Activated CD8-positive, alpha-beta T cell treated with anti-CD3 and anti-CD28 coated beads for 36 hours (primary cell): ENCODE results near the gene PRKCSH. TPM values are rescaled to one million over a fixed set of nuclear protein-coding genes. Genes with fewer than 3 reads are reported as not detected.
"Not testable (repeated sequence)": the region's sequence is repeated elsewhere in the genome, so short reads cannot be mapped to it uniquely, and the experiment has no call there.

Source experiments
- ATAC-seq: fragments of 200-7000 bp; cut with Tn5 transposase; one replicate; pipeline ENCODE4 v1.10.0; 2021; ENCODE audit warnings: mild to moderate bottlenecking, moderate library complexity
- CTCF ChIA-PET: fragments of 350-600 bp; sonication (Branson Sonifier 250); formaldehyde crosslinking; loops from one replicate; lab custom pipeline; 2021; ENCODE audit warnings: antibody characterized with exemption; lab: Charles Lee
- POLR2A ChIA-PET: fragments of 350-600 bp; sonication (Branson Sonifier 250); formaldehyde crosslinking; loops from one replicate; lab custom pipeline; 2021; ENCODE audit warnings: antibody characterized with exemption; lab: Charles Lee
- DNase-seq: peaks from one replicate; pipeline ENCODE4 v3.0.0-alpha.2; 2020
- H3K27ac Mint-ChIP-seq: one replicate; pipeline ENCODE4 v1.8.0; 2021; ENCODE audit warnings: mild to moderate bottlenecking, mixed read lengths
- H3K27me3 Mint-ChIP-seq: one replicate; pipeline ENCODE4 v1.8.0; 2021; ENCODE audit warnings: mixed read lengths
- H3K36me3 Mint-ChIP-seq: one replicate; pipeline ENCODE4 v1.8.0; 2021; ENCODE audit warnings: low read depth, mixed read lengths
- H3K4me1 Mint-ChIP-seq: one replicate; pipeline ENCODE4 v1.8.0; 2021; ENCODE audit warnings: low read depth, mixed read lengths
- H3K4me3 Mint-ChIP-seq: one replicate; pipeline ENCODE4 v1.8.0; 2021; ENCODE audit warnings: mild to moderate bottlenecking, moderate library complexity, mixed read lengths
- H3K9me3 Mint-ChIP-seq: one replicate; pipeline ENCODE4 v1.8.0; 2021; ENCODE audit warnings: mixed read lengths
- CTCF ChIP-seq: fragments of 200-600 bp; IDR thresholded peaks from one replicate; pipeline ENCODE4 v1.8.0; 2022; ENCODE audit warnings: antibody characterized with exemption, mild to moderate bottlenecking
- intact Hi-C: fragments of 100-400 bp; cut with micrococcal nuclease; formaldehyde crosslinking; loops from one replicate; pipeline ENCODE4 v1.10.0; 2022
- total RNA-seq, 2 experiments: library from RNA; stranded (reverse); gene quantifications; one replicate each; pipeline ENCODE4 v1.2.3, GENCODE V29; 2021

PRKCSH gene
- total RNA-seq, 2 experiments from 2014 or later = 207 to 211 TPM

GRCh38 chr19:11425719-11426457, 9.5 kb upstream of the PRKCSH start:
- H3K9me3 Mint-ChIP-seq = no peaks in the 10 kb centered on the region
- ATAC-seq (no peak), DNase-seq (peak; percentile 24)
- H3K4me3 Mint-ChIP-seq = no peak overlapping the region
- H3K27me3 Mint-ChIP-seq = peaks cover 31% of the 10 kb centered on the region
- no peaks in the 10 kb centered on the region for H3K36me3 Mint-ChIP-seq
- no peak for TF ChIP-seq CTCF
- CTCF ChIA-PET = interaction anchor here (1.0 kb wide), 1 partner anchor 10 kb away, joined by 3 read pairs; the partner anchor contains the start of gene PRKCSH
- H3K27ac Mint-ChIP-seq = no peak overlapping the region
- H3K4me1 Mint-ChIP-seq = peaks cover 25% of the 10 kb centered on the region
- intact Hi-C loops = no loop called here
- POLR2A ChIA-PET = interaction anchor here (0.8 kb wide), 1 partner anchor 19 kb away, joined by 3 read pairs; no protein-coding TSS in a partner anchor

GRCh38 chr19:11426656-11427055, 8.8 kb upstream of the PRKCSH start:
- peaks cover 17% of the 10 kb centered on the region for H3K4me1 Mint-ChIP-seq
- CTCF ChIA-PET = interaction anchor here (1.0 kb wide), 1 partner anchor 9 kb away, joined by 3 read pairs; the partner anchor contains the start of gene PRKCSH

GRCh38 chr19:11433526-11433925, 1.9 kb upstream of the PRKCSH start:
- ATAC-seq, DNase-seq, intact Hi-C loops, H3K4me3 Mint-ChIP-seq, H3K27ac Mint-ChIP-seq, H3K9me3 Mint-ChIP-seq, H3K27me3 Mint-ChIP-seq: not testable (repeated sequence)
- POLR2A ChIA-PET = interaction anchor here (1.6 kb wide), 1 partner anchor 49 kb away, joined by 4 read pairs; no protein-coding TSS in a partner anchor
- peaks cover 18% of the 10 kb centered on the region for H3K4me1 Mint-ChIP-seq
- CTCF ChIA-PET = interaction anchor here (1.4 to 3.8 kb wide), 2 partner anchors 52 to 53 kb away, joined by 3 to 17 read pairs; no protein-coding TSS in a partner anchor
- H3K36me3 Mint-ChIP-seq = peaks cover 21% of the 10 kb centered on the region

More at GRCh38 chr19:11426656-11427055, 8.8 kb upstream of the PRKCSH start:
- no peaks in the 10 kb centered on the region for H3K9me3 Mint-ChIP-seq
- intact Hi-C loops = no loop called here
- ATAC-seq (no peak), DNase-seq (no peak)
- POLR2A ChIA-PET = interaction anchor here (0.8 kb wide), 1 partner anchor 20 kb away, joined by 3 read pairs; no protein-coding TSS in a partner anchor
- peaks cover 24% of the 10 kb centered on the region for H3K27me3 Mint-ChIP-seq
- no peak for TF ChIP-seq CTCF
- no peak overlapping the region for H3K27ac Mint-ChIP-seq
- no peaks in the 10 kb centered on the region for H3K36me3 Mint-ChIP-seq
- no peak overlapping the region for H3K4me3 Mint-ChIP-seq

GRCh38 chr19:11434703-11435056, 755 bp upstream of the PRKCSH start:
- H3K27ac Mint-ChIP-seq = peak overlapping the region; percentile 97
- CTCF ChIA-PET = interaction anchor here (1.0 to 3.8 kb wide), 7 partner anchors 11 to 88 kb away, joined by 3 to 17 read pairs (median 7); partner anchors contain the start of genes CCDC159 and TMEM205
- intact Hi-C loops = no loop called here
- POLR2A ChIA-PET = interaction anchor here (1.2 to 3.0 kb wide), 4 partner anchors 12 to 60 kb away, joined by 4 to 8 read pairs (median 4); partner anchors contain the start of gene SWSAP1
- peaks cover 23% of the 10 kb centered on the region for H3K36me3 Mint-ChIP-seq
- DNase-seq (no peak), ATAC-seq (peak; percentile 4)
- H3K4me3 Mint-ChIP-seq = peak overlapping the region; percentile 100
- no peak for TF ChIP-seq CTCF
- H3K27me3 Mint-ChIP-seq = no peaks in the 10 kb centered on the region
- H3K9me3 Mint-ChIP-seq = no peaks in the 10 kb centered on the region
- peaks cover 18% of the 10 kb centered on the region for H3K4me1 Mint-ChIP-seq

- POLR2A ChIA-PET = interaction anchor here (0.6 to 3.0 kb wide), 6 partner anchors 11 to 61 kb away, joined by 3 to 8 read pairs (median 4); partner anchors contain the start of gene SWSAP1
- CTCF ChIA-PET = interaction anchor here (0.6 to 3.8 kb wide), 10 partner anchors 10 to 90 kb away, joined by 3 to 17 read pairs (median 6); partner anchors contain the start of genes CCDC159 and TMEM205
- H3K9me3 Mint-ChIP-seq = no peaks in the 10 kb centered on the region
- peak overlapping the region; percentile 100 for H3K4me3 Mint-ChIP-seq
- DNase-seq = peak; percentile 40
- ATAC-seq = no peak
- peak overlapping the region; percentile 97 for H3K27ac Mint-ChIP-seq
- H3K36me3 Mint-ChIP-seq = peaks cover 25% of the 10 kb centered on the region
- H3K27me3 Mint-ChIP-seq = no peaks in the 10 kb centered on the region
- TF ChIP-seq CTCF = no peak
- intact Hi-C loops = no loop called here
- H3K4me1 Mint-ChIP-seq = peaks cover 18% of the 10 kb centered on the region
These were observed 438 bp downstream of the PRKCSH start for GRCh38 chr19:11435833-11436313.
